ENCODE data around the gene SCN1B. TPM values are rescaled to one million over a fixed set of nuclear protein-coding genes. Genes with fewer than 3 reads are reported as not detected.

Gene SCN1B
- polyA plus RNA-seq, 1 experiment = 5.7 TPM

DNA sequence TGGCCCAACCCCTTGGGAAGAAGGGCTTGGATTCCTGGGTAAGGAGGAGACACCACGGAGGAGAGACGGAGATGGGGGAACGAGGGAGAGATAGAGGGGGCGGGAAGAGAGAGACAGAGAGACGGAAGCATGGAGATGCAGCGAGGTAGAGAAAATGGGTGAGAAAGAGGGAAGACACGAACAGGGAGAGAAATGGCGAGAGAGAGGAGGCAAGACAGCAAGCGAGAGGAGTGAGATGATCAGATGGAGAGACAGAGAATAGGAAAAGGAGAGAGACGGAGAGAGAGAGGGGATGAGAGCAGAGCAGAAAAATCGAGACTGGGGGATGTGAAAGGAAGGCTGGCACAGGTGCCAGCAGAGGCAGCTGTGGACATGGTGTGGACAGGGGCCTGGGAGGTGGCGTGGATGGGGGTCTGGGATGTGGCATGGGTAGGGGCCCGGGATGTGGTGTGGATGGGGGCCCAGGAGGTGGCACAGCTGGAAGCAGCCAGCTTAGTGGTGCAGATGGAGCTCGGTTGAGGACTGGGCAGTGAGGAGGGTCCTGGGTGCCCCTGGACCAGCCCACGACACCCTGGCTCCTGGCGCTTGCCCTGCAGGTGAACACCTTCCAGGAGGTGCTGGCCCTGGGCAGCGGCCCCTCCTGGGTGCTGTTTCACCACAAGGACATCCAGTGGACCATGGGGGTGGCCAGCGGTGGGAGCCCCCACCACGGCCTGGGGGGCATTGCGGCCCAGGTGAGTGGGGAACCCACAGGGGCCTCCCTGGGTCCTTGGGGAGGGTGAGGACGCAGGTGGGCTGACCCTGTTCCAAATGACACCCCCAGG is 45.1 kb downstream of the SCN1B start:
- POLR2A ChIA-PET = no interaction called here
- peaks cover 3% of the 10 kb centered on the region; the same call in 1 of the 2 replicates for H3K9me3 ChIP-seq (ENCODE audit: control insufficient read depth, insufficient read depth, low read length)
- H3K4me3 ChIP-seq (ENCODE audit: low read depth, low read length) = no peak overlapping the region
- no peak for DNase-seq (ENCODE audit: low read depth, low spot score)
- peaks cover 11% of the 10 kb centered on the region for H3K27me3 ChIP-seq (ENCODE audit: control insufficient read depth, insufficient read depth, low read length)
- no peak overlapping the region for H3K27ac ChIP-seq (ENCODE audit: low read depth, low read length)
- CTCF ChIA-PET = interaction anchor here (0.6 kb wide), 1 partner anchor 68 kb away, joined by 4 read pairs; the partner anchor contains the start of gene FXYD7
- no peak for TF ChIP-seq CTCF (IDR thresholded peaks at IDR 0.05; ENCODE audit: low read depth, low read length)

DNA sequence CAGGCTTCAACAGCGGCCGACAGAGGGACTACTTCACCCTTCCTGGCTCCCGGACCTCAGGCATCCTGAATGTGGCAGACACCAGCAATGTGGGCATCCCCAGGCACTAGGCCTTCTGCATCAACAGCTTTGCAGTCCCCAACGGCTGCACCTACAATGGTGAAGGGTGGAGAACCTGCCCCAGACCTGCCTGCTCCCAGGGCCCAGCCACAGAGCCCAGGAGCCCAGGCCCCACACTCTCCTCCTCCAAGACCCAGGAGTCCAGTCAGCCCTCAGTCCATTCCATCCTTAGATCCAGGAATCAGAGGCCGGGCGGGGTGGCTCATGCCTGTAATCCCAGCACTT is 45.7 kb downstream of the SCN1B start:
- ChIA-PET POLR2A (no interaction called here), CTCF (no interaction called here)
- no peak for DNase-seq (ENCODE audit: low read depth, low spot score)
- no peaks in the 10 kb centered on the region for H3K9me3 ChIP-seq (ENCODE audit: control insufficient read depth, insufficient read depth, low read length)
- peaks cover 11% of the 10 kb centered on the region for H3K27me3 ChIP-seq (ENCODE audit: control insufficient read depth, insufficient read depth, low read length)
- H3K27ac ChIP-seq (ENCODE audit: low read depth, low read length) = no peak overlapping the region
- H3K4me3 ChIP-seq (ENCODE audit: low read depth, low read length) = no peak overlapping the region
- no peak for TF ChIP-seq CTCF (IDR thresholded peaks at IDR 0.05; ENCODE audit: low read depth, low read length)

DNA sequence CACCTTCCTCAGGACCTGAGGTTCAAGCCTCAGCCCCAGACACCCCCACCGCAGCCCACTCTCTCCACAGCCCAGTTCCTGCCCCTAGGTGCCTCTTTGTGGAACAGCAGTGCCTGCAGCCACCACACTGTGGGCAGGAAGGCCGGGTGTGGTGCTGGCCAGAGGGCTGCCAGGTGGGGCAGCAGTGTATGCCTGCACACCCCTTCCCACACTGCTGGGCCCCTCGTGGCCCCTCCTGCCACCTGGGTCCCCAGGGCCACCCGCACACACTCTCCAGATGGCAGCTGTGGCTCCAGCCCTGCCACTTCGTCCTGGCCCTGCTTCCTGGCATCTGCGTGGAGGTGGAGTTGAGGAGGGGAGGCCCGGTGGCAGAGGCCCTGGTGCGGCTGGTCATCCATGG is 46.4 kb downstream of the SCN1B start:
- Histone ChIP-seq H3K27me3 (ENCODE audit: control insufficient read depth, insufficient read depth, low read length) (peaks cover 11% of the 10 kb centered on the region), H3K4me3 (ENCODE audit: low read depth, low read length) (no peak overlapping the region), H3K27ac (ENCODE audit: low read depth, low read length) (no peak overlapping the region), H3K9me3 (ENCODE audit: control insufficient read depth, insufficient read depth, low read length) (no peaks in the 10 kb centered on the region)
- POLR2A ChIA-PET = no interaction called here
- CTCF ChIA-PET = no interaction called here
- TF ChIP-seq CTCF (IDR thresholded peaks at IDR 0.05; ENCODE audit: low read depth, low read length) = no peak
- no peak for DNase-seq (ENCODE audit: low read depth, low spot score)

GRCh38 chr19:35077411-35078223 is 47.3 kb downstream of the SCN1B start:
- H3K9me3 ChIP-seq (ENCODE audit: control insufficient read depth, insufficient read depth, low read length) = no peaks in the 10 kb centered on the region; the same call in 1 of the 2 replicates
- TF ChIP-seq CTCF (IDR thresholded peaks at IDR 0.05; ENCODE audit: low read depth, low read length) = no peak
- CTCF ChIA-PET = interaction anchor here (0.7 kb wide), 1 partner anchor 46 kb away, joined by 8 read pairs; no protein-coding TSS in a partner anchor

GRCh38 chr19:35079826-35080225 is 49.6 kb downstream of the SCN1B start:
- H3K27ac ChIP-seq (ENCODE audit: low read depth, low read length) = no peak overlapping the region
- CTCF ChIA-PET = interaction anchor here (3.4 kb wide), 1 partner anchor 13 kb away, joined by 11 read pairs; no protein-coding TSS in a partner anchor

More at GRCh38 chr19:35077411-35078223, 47.3 kb downstream of the SCN1B start:
- no peak overlapping the region for H3K27ac ChIP-seq (ENCODE audit: low read depth, low read length)
- POLR2A ChIA-PET = no interaction called here
- no peak overlapping the region for H3K4me3 ChIP-seq (ENCODE audit: low read depth, low read length)
- DNase-seq (ENCODE audit: low read depth, low spot score) = no peak
- peaks cover 6% of the 10 kb centered on the region for H3K27me3 ChIP-seq (ENCODE audit: control insufficient read depth, insufficient read depth, low read length)

More at GRCh38 chr19:35079826-35080225, 49.6 kb downstream of the SCN1B start:
- DNase-seq (ENCODE audit: low read depth, low spot score) = no peak
- H3K9me3 ChIP-seq (ENCODE audit: control insufficient read depth, insufficient read depth, low read length) = peaks cover 4% of the 10 kb centered on the region
- POLR2A ChIA-PET = no interaction called here
- no peak for TF ChIP-seq CTCF (IDR thresholded peaks at IDR 0.05; ENCODE audit: low read depth, low read length)
- H3K4me3 ChIP-seq (ENCODE audit: low read depth, low read length) = no peak overlapping the region
- peaks cover 3% of the 10 kb centered on the region for H3K27me3 ChIP-seq (ENCODE audit: control insufficient read depth, insufficient read depth, low read length)

Measured in AG04450 (cell line).